22Rv1 (cell line): ENCODE results near the gene REST.

Experiments
- H3K27ac ChIP-seq: fragments of 450-650 bp; 2 replicates; pipeline ENCODE4 v1.5.1; 2017
- CTCF ChIP-seq: fragments of 450-650 bp; IDR thresholded peaks from 2 replicates; pipeline ENCODE4 v1.5.1; 2017; ENCODE audit warnings: mild to moderate bottlenecking
- ZFX ChIP-seq: fragments of 450-650 bp; IDR thresholded peaks from 2 replicates; pipeline ENCODE4 v1.6.1; 2017; ENCODE audit warnings: antibody characterized with exemption, borderline replicate concordance

Gene REST

GRCh38 chr4:57013543-57014120 is 105.9 kb downstream of the REST start:
- H3K27ac ChIP-seq: no peak overlapping the region
- TF ChIP-seq ZFX (no peak), CTCF (no peak)
